Parathyroid adenoma (tissue), 2 donors: Measurements from ENCODE around the gene PPM1H.

Source experiments
- H2AFZ ChIP-seq: fragments of 300-600 bp; sonication (generic); one replicate; pipeline ENCODE4 v1.7.0; 2017; ENCODE audit warnings: antibody characterized with exemption, mild to moderate bottlenecking
- H3K27ac ChIP-seq: fragments of 300-600 bp; sonication (generic); one replicate; pipeline ENCODE4 v1.7.0; 2017
- H3K27me3 ChIP-seq: fragments of 300-600 bp; sonication (generic); one replicate; pipeline ENCODE4 v1.7.0; 2017; ENCODE audit warnings: low read length; ENCODE audit not compliant: control insufficient read depth, insufficient read depth
- H3K36me3 ChIP-seq: fragments of 300-600 bp; sonication (generic); one replicate; pipeline ENCODE4 v1.7.0; 2017; ENCODE audit warnings: low read length; ENCODE audit not compliant: control insufficient read depth, insufficient read depth
- H3K4me1 ChIP-seq: fragments of 300-600 bp; sonication (generic); one replicate; pipeline ENCODE4 v1.7.0; 2017; ENCODE audit warnings: control low read depth
- H3K4me2 ChIP-seq: fragments of 300-600 bp; sonication (generic); one replicate; pipeline ENCODE4 v1.7.0; 2017; ENCODE audit warnings: low read length
- H3K4me3 ChIP-seq: fragments of 300-600 bp; sonication (generic); one replicate; pipeline ENCODE4 v1.7.0; 2017; ENCODE audit warnings: low read depth, low read length
- H3K79me2 ChIP-seq: fragments of 300-600 bp; sonication (generic); one replicate; pipeline ENCODE4 v1.7.0; 2017; ENCODE audit warnings: control low read depth
- H3K9ac ChIP-seq: fragments of 300-600 bp; sonication (generic); one replicate; pipeline ENCODE4 v1.7.0; 2017; ENCODE audit warnings: mild to moderate bottlenecking
- H3K9me3 ChIP-seq: fragments of 300-600 bp; sonication (generic); one replicate; pipeline ENCODE4 v1.7.0; 2017; ENCODE audit warnings: low read length; ENCODE audit not compliant: control insufficient read depth
- CTCF ChIP-seq: fragments of 300-600 bp; sonication (generic); IDR thresholded peaks from one replicate; pipeline ENCODE4 v1.7.0; 2017; ENCODE audit warnings: antibody characterized with exemption, mild to moderate bottlenecking
- donor health status: primary hyperparathyroidism.

The PPM1H gene

GRCh38 chr12:62758216-62758615 is 176.7 kb downstream of the PPM1H start:
- Histone ChIP-seq H2AFZ (no peak overlapping the region), H3K4me3 (no peak overlapping the region), H3K79me2 (peaks cover 50% of the 10 kb centered on the region), H3K4me2 (no peak overlapping the region), H3K4me1 (peaks cover 30% of the 10 kb centered on the region), H3K9me3 (no peaks in the 10 kb centered on the region), H3K27me3 (no peaks in the 10 kb centered on the region), H3K27ac (no peak overlapping the region), H3K36me3 (no peaks in the 10 kb centered on the region), H3K9ac (no peak overlapping the region)
- TF ChIP-seq CTCF, result no peak

- Histone ChIP-seq H3K4me1 (peaks cover 20% of the 10 kb centered on the region), H3K4me2 (no peak overlapping the region), H3K9me3 (no peaks in the 10 kb centered on the region), H3K9ac (no peak overlapping the region), H3K27ac (no peak overlapping the region), H3K27me3 (no peaks in the 10 kb centered on the region), H3K4me3 (no peak overlapping the region), H2AFZ (no peak overlapping the region), H3K36me3 (no peaks in the 10 kb centered on the region), H3K79me2 (peaks cover 46% of the 10 kb centered on the region)
- no peak for TF ChIP-seq CTCF
Measured at GRCh38 chr12:62757048-62757447, 177.9 kb downstream of the PPM1H start.

GRCh38 chr12:62754706-62755105 is 180.2 kb downstream of the PPM1H start:
- no peaks in the 10 kb centered on the region for H3K9me3 ChIP-seq
- H3K27me3 ChIP-seq, result no peaks in the 10 kb centered on the region
- H3K4me3 ChIP-seq, result no peak overlapping the region
- no peak overlapping the region for H3K4me2 ChIP-seq
- H3K79me2 ChIP-seq, result peaks cover 50% of the 10 kb centered on the region
- H2AFZ ChIP-seq, result no peak overlapping the region
- no peaks in the 10 kb centered on the region for H3K36me3 ChIP-seq
- H3K4me1 ChIP-seq, result peaks cover 7% of the 10 kb centered on the region
- H3K27ac ChIP-seq, result no peak overlapping the region
- no peak overlapping the region for H3K9ac ChIP-seq
- no peak for TF ChIP-seq CTCF

- Histone ChIP-seq H3K4me1 (peaks cover 7% of the 10 kb centered on the region), H3K27me3 (no peaks in the 10 kb centered on the region), H3K4me3 (no peak overlapping the region), H3K9ac (no peak overlapping the region), H3K36me3 (no peaks in the 10 kb centered on the region), H3K27ac (no peak overlapping the region), H3K4me2 (no peak overlapping the region), H3K9me3 (no peaks in the 10 kb centered on the region), H2AFZ (no peak overlapping the region), H3K79me2 (peaks cover 38% of the 10 kb centered on the region)
- no peak for TF ChIP-seq CTCF
Measured at GRCh38 chr12:62751810-62752155, 183.2 kb downstream of the PPM1H start.

- H3K9me3 ChIP-seq, result no peaks in the 10 kb centered on the region
- H3K9ac ChIP-seq, result no peak overlapping the region
- no peaks in the 10 kb centered on the region for H3K36me3 ChIP-seq
- no peak for TF ChIP-seq CTCF
- H3K27ac ChIP-seq, result no peak overlapping the region
- peaks cover 7% of the 10 kb centered on the region for H3K4me1 ChIP-seq
- H3K79me2 ChIP-seq, result peaks cover 40% of the 10 kb centered on the region
- H3K4me3 ChIP-seq, result no peak overlapping the region
- H2AFZ ChIP-seq, result no peak overlapping the region
- no peak overlapping the region for H3K4me2 ChIP-seq
- no peaks in the 10 kb centered on the region for H3K27me3 ChIP-seq
Measured at GRCh38 chr12:62750941-62751809, 183.8 kb downstream of the PPM1H start.
